A549 (cell line): ENCODE results near the gene HMCN1. TPM values are rescaled to one million over a fixed set of nuclear protein-coding genes. Genes with fewer than 3 reads are reported as not detected.

Experiments used
- ATAC-seq, 2 experiments: fragments of 200-7000 bp in 1 of 2; fragments of >200 bp in 1 of 2; cut with Nextera tagmentation in 1 of 2; cut with Tn5 transposase in 1 of 2; 3 replicates each; pipeline versions ENCODE4 v1.8.0 to v1.9.1; 2018 to 2020; ENCODE audit warnings: mild to moderate bottlenecking in 1 of 2, moderate library complexity in 1 of 2
- CTCF ChIA-PET: fragments of 300-600 bp; sonication (Branson Sonifier 250); formaldehyde crosslinking; extraction: SDS; loops from one replicate; lab custom pipeline; 2021; ENCODE audit warnings: antibody characterized with exemption, inconsistent platforms; lab: Yijun Ruan, JAX
- POLR2A ChIA-PET: fragments of 350-600 bp; formaldehyde crosslinking; extraction: SDS; loops from one replicate; lab custom pipeline; 2021; ENCODE audit warnings: antibody characterized with exemption, inconsistent platforms; lab: Yijun Ruan, JAX
- DNase-seq, 2 experiments: peaks; one replicate each; pipeline versions ENCODE4 v3.0.0 to v3.0.0-alpha.2; 2011 to 2016; ENCODE audit warnings: low read depth in 1 of 2, low spot score in 1 of 2
- FAIRE-seq: peaks from 2 replicates; lab custom pipeline; 2011; peaks lifted over from hg19 to GRCh38; lab: Jason Lieb, UNC
- H3K27ac ChIP-seq, 2 experiments: fragments of >200 bp; sonication (Bioruptor Twin); formaldehyde crosslinking; 3 replicates each; pipeline ENCODE4 v1.5.1; 2016 to 2017
- H3K4me1 ChIP-seq: fragments of >200 bp; sonication (Bioruptor Twin); formaldehyde crosslinking; 3 replicates; pipeline ENCODE4 v1.6.1; 2016
- H3K4me2 ChIP-seq: fragments of >200 bp; sonication (Bioruptor Twin); formaldehyde crosslinking; 3 replicates; pipeline ENCODE4 v1.6.1; 2016
- H3K4me3 ChIP-seq: fragments of >200 bp; sonication (Bioruptor Twin); formaldehyde crosslinking; 3 replicates; pipeline ENCODE4 v1.5.1; 2016
- H3K9me3 ChIP-seq: fragments of >200 bp; sonication (Bioruptor Twin); formaldehyde crosslinking; 3 replicates; pipeline ENCODE4 v1.6.1; 2016
- EHF ChIP-seq: fragments of 250-450 bp; sonication (Bioruptor Pico); IDR thresholded peaks from 2 replicates; pipeline ENCODE4 v1.5.0; 2020; ENCODE audit warnings: mild to moderate bottlenecking
- EHMT2 ChIP-seq: fragments of 200-600 bp; sonication (generic); IDR thresholded peaks from 2 replicates; pipeline ENCODE4 v1.6.1; 2016; ENCODE audit warnings: antibody characterized with exemption, low read depth, mild to moderate bottlenecking, moderate library complexity
- EP300 ChIP-seq, 2 experiments: fragments of >200 bp; sonication (Bioruptor Twin); formaldehyde crosslinking; IDR thresholded peaks; 2 replicates in 1 of 2; 3 replicates in 1 of 2; pipeline ENCODE4 v1.6.1; 2016 to 2017
- ESRRA ChIP-seq: fragments of 150-350 bp; IDR thresholded peaks from 2 replicates; pipeline ENCODE4 v1.6.1; 2014; ENCODE audit warnings: mild to moderate bottlenecking, low read length, borderline replicate concordance
- HDAC2 ChIP-seq: fragments of 200-600 bp; sonication (generic); IDR thresholded peaks from 2 replicates; pipeline ENCODE4 v1.6.1; 2016
- JUNB ChIP-seq: fragments of >200 bp; sonication (Bioruptor Twin); formaldehyde crosslinking; IDR thresholded peaks from 2 replicates; pipeline ENCODE4 v1.6.1; 2016
- MAZ ChIP-seq: fragments of 150-350 bp; IDR thresholded peaks from 2 replicates; pipeline ENCODE4 v1.6.1; 2014; ENCODE audit warnings: antibody characterized with exemption, low read depth, low read length, borderline replicate concordance
- MYC ChIP-seq: IDR thresholded peaks from 2 replicates; pipeline ENCODE4 v1.6.1; 2012; ENCODE audit warnings: mild to moderate bottlenecking, inconsistent platforms, low read length, improper control_type of control experiment, borderline replicate concordance
- NFE2L2 ChIP-seq: fragments of 150-350 bp; conservative IDR thresholded peaks from 2 replicates; pipeline ENCODE4 v1.6.1; 2014; ENCODE audit warnings: low read length
- NPAS2 ChIP-seq: fragments of 250-450 bp; sonication (Bioruptor Pico); IDR thresholded peaks from 2 replicates; pipeline ENCODE4 v1.8.0; 2022; ENCODE audit warnings: mild to moderate bottlenecking, moderate library complexity, borderline replicate concordance
- NR3C1 ChIP-seq: fragments of >200 bp; sonication (Bioruptor Twin); formaldehyde crosslinking; IDR thresholded peaks from 3 replicates; pipeline ENCODE4 v1.6.1; 2017
- PHF8 ChIP-seq: fragments of 200-600 bp; sonication (generic); IDR thresholded peaks from 2 replicates; pipeline ENCODE4 v1.6.1; 2016; ENCODE audit warnings: low read depth, mild to moderate bottlenecking, antibody characterized with exemption, moderate library complexity, borderline replicate concordance
- WGBS: methylation state at CpG from one replicate; pipeline ENCODE4 v1.1.6; 2017; ENCODE audit errors: missing lambda C conversion rate; 5-methylcytosine and 5-hydroxymethylcytosine counted together
- polyA plus RNA-seq, 4 experiments: library from polyadenylated mRNA; depleted of rRNA in 3 of 4; stranded (reverse); fragments of >200 nt; fragmentation: RNase III in 1 of 4; extraction: RNeasy Plus Mini Kit Qiagen cat#74134 plus additional on column Dnase treatment in 1 of 4; gene quantifications; 2 replicates in 3 of 4; 3 replicates in 1 of 4; pipeline ENCODE4 v1.2.3, GENCODE V29; 2011 to 2017
- TF ChIP-seq, protein P1 (sequence below): IDR thresholded peaks from 2 replicates; pipeline ENCODE4 v1.6.1; 2012; ENCODE audit warnings: low read depth, borderline replicate concordance
- TF ChIP-seq, protein P2 (sequence below): fragments of 150-350 bp; IDR thresholded peaks from 2 replicates; pipeline ENCODE4 v1.6.1; 2014; ENCODE audit warnings: low read depth, mild to moderate bottlenecking, low read length
- TF ChIP-seq, protein P3 (sequence below): fragments of 250-450 bp; sonication (Bioruptor Pico); IDR thresholded peaks from 2 replicates; pipeline ENCODE4 v1.5.0; 2020; ENCODE audit warnings: low read depth, mild to moderate bottlenecking, moderate library complexity
- TF ChIP-seq, protein P4 (sequence below): fragments of 450-650 bp; IDR thresholded peaks from 2 replicates; pipeline ENCODE4 v1.6.1; 2014; ENCODE audit warnings: antibody characterized with exemption
- TF ChIP-seq, protein P5 (sequence below): fragments of 200-600 bp; sonication (generic); IDR thresholded peaks from 2 replicates; pipeline ENCODE4 v1.6.1; 2016; ENCODE audit warnings: antibody characterized with exemption, mild to moderate bottlenecking, moderate library complexity

The HMCN1 gene
- polyA plus RNA-seq, 2 of the 4 experiments (the other 2 are of a cell fraction): 0.03 to 0.06 TPM

DNA sequence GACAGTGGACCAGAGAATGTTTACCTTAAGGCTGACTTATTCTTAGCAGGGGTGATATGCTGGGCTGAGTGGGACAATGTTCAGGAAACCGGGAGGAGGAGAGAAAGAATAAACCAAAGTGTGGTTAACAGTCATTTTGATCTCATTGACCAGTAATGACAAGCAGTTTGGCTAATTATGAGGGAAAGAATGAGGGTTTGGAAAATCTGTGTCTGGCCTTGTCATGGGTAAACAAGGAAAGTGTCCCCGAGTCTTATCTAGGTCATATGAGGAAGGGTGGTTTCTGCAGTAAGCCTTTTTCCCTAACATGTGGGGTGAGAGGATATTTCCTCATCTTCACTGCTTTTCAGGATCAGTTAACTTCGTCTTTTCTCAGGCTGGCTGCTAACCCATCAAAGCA, 485.9 kb downstream of the HMCN1 start:
- no peak overlapping the region for H3K4me3 ChIP-seq
- POLR2A ChIA-PET: no interaction called here
- no peaks in the 10 kb centered on the region for H3K4me1 ChIP-seq
- DNase-seq (no peak), ATAC-seq (no peak), FAIRE-seq (no peak)
- H3K27ac ChIP-seq: no peak overlapping the region
- WGBS: 21% methylated on average over 3 of the region's 3 CpGs
- CTCF ChIA-PET: interaction anchor here (1.4 kb wide), 1 partner anchor 64 kb away, joined by 3 read pairs; no protein-coding TSS in a partner anchor
- TF ChIP-seq EHF (no peak), MYC (no peak), PHF8 (no peak), MAZ (no peak), HDAC2 (no peak), NR3C1 (no peak), EHMT2 (no peak), EP300 (IDR thresholded peaks at IDR 0.05) (no peak), ESRRA (no peak), NFE2L2 (no peak), NPAS2 (no peak), JUNB (no peak)
- TF ChIP-seq, protein P1, sequence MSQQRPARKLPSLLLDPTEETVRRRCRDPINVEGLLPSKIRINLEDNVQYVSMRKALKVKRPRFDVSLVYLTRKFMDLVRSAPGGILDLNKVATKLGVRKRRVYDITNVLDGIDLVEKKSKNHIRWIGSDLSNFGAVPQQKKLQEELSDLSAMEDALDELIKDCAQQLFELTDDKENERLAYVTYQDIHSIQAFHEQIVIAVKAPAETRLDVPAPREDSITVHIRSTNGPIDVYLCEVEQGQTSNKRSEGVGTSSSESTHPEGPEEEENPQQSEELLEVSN: no peak
- TF ChIP-seq, protein P2, sequence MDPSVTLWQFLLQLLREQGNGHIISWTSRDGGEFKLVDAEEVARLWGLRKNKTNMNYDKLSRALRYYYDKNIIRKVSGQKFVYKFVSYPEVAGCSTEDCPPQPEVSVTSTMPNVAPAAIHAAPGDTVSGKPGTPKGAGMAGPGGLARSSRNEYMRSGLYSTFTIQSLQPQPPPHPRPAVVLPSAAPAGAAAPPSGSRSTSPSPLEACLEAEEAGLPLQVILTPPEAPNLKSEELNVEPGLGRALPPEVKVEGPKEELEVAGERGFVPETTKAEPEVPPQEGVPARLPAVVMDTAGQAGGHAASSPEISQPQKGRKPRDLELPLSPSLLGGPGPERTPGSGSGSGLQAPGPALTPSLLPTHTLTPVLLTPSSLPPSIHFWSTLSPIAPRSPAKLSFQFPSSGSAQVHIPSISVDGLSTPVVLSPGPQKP: no peak
- TF ChIP-seq, protein P3, sequence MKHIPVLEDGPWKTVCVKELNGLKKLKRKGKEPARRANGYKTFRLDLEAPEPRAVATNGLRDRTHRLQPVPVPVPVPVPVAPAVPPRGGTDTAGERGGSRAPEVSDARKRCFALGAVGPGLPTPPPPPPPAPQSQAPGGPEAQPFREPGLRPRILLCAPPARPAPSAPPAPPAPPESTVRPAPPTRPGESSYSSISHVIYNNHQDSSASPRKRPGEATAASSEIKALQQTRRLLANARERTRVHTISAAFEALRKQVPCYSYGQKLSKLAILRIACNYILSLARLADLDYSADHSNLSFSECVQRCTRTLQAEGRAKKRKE: no peak
- TF ChIP-seq, protein P4, sequence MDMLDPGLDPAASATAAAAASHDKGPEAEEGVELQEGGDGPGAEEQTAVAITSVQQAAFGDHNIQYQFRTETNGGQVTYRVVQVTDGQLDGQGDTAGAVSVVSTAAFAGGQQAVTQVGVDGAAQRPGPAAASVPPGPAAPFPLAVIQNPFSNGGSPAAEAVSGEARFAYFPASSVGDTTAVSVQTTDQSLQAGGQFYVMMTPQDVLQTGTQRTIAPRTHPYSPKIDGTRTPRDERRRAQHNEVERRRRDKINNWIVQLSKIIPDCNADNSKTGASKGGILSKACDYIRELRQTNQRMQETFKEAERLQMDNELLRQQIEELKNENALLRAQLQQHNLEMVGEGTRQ: no peak
- TF ChIP-seq, protein P5, sequence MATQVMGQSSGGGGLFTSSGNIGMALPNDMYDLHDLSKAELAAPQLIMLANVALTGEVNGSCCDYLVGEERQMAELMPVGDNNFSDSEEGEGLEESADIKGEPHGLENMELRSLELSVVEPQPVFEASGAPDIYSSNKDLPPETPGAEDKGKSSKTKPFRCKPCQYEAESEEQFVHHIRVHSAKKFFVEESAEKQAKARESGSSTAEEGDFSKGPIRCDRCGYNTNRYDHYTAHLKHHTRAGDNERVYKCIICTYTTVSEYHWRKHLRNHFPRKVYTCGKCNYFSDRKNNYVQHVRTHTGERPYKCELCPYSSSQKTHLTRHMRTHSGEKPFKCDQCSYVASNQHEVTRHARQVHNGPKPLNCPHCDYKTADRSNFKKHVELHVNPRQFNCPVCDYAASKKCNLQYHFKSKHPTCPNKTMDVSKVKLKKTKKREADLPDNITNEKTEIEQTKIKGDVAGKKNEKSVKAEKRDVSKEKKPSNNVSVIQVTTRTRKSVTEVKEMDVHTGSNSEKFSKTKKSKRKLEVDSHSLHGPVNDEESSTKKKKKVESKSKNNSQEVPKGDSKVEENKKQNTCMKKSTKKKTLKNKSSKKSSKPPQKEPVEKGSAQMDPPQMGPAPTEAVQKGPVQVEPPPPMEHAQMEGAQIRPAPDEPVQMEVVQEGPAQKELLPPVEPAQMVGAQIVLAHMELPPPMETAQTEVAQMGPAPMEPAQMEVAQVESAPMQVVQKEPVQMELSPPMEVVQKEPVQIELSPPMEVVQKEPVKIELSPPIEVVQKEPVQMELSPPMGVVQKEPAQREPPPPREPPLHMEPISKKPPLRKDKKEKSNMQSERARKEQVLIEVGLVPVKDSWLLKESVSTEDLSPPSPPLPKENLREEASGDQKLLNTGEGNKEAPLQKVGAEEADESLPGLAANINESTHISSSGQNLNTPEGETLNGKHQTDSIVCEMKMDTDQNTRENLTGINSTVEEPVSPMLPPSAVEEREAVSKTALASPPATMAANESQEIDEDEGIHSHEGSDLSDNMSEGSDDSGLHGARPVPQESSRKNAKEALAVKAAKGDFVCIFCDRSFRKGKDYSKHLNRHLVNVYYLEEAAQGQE: no peak
- TF ChIP-seq, all 56 proteins: peak for 0
- no peaks in the 10 kb centered on the region for H3K9me3 ChIP-seq
- H3K4me2 ChIP-seq: no peak overlapping the region

DNA sequence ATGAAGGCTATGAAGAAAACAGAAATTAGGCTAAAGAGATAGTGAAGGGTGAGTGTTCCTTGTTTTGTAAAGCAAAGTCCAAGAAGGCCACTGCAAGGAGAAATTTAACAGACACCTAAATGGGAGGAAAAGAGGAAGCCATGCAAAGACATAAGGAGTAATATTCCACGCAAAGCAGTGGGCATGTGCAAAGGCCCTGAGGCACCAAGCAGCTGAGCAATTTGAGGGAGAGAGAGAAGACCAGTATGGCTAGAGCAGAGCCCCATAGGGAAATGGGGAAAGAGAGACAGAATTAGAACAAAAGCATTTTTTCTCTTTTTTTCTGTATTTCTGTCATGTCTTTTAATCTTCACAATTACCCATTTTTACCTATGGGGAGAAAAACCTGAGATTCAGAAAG, 486.7 kb downstream of the HMCN1 start:
- no peak overlapping the region for H3K27ac ChIP-seq
- no peak overlapping the region for H3K4me2 ChIP-seq
- ChIA-PET CTCF (interaction anchor here (1.3 kb wide), 1 partner anchor 9 kb away, joined by 3 read pairs; no protein-coding TSS in a partner anchor), POLR2A (no interaction called here)
- no peak overlapping the region for H3K4me3 ChIP-seq
- no peak for DNase-seq
- TF ChIP-seq ESRRA: no peak
- no peaks in the 10 kb centered on the region for H3K9me3 ChIP-seq
- WGBS: 85% methylated on average over 1 of the region's 1 CpG
- H3K4me1 ChIP-seq: no peaks in the 10 kb centered on the region
- FAIRE-seq: no peak
- no peak for ATAC-seq
